Measurements from ENCODE around the gene IFT22.
"Not testable (repeated sequence)": the region's sequence is repeated elsewhere in the genome, so short reads cannot be mapped to it uniquely, and the experiment has no call there.

The IFT22 gene

GRCh38 chr7:101321491-101322401 is at the start of gene IFT22:
TSS of gene IFT22 (minus strand) at chr7:101321812. CDS start at chr7:101321709, 103 bp downstream.
- peak; percentile 96 for DNase-seq (ENCODE audit: low spot score)

DNA sequence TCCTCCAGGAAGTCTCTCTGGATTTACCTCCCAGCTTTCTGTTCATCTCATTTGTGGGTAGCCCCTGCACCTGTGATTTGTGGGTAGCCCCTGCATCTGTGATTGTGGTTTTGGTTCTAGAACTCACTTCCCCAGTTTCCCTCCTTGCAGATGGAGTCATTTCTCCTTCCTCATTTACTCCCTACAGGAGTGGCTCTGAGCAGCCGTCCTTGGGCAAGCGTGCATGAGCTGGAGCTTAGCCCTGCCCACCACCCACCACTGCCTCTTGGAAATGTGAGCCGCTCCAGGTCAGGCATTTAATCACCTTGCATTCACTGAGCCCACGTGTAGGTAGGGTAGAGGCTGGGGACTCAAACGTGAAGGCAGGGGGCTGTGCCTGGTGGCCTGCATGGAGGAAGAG is 49.2 kb upstream of the IFT22 start:
- no peak for DNase-seq (ENCODE audit: low spot score)

DNA sequence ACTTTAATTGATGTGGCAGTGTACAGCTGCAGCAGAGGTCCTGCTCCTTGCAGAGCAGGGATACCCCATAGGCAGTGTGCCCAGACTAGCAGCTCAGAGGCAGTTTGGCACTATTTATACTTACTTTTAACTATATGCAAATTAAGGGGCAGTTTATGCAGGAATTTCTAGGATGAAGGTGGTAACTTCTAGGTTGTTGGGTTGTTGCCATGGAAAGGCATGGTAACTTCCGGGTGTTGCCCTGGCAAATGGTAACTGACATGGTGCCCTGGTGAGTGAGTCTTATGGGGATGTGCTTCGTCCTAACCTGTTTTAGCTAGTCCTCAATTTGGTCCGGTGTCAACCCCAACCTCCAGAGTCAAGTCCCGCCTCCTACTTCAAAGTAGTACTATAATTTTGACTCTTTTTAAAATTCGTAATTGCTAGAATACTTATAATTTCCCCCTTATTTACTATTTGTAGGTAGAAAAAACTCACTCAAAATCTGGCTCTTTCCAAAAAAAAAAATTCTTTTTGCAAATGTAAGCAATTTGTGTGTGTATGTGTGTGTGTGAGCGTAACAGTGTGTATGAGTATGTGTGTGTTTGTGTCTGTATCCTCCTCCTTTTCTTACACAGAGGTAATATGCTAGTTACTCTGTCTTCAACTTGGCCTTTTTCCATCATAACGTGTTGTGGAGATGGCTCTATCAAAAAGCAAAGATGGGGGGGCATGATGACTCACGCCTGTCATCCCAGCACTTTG is 47.0 kb upstream of the IFT22 start:
- no peak for DNase-seq (ENCODE audit: low spot score)

DNA sequence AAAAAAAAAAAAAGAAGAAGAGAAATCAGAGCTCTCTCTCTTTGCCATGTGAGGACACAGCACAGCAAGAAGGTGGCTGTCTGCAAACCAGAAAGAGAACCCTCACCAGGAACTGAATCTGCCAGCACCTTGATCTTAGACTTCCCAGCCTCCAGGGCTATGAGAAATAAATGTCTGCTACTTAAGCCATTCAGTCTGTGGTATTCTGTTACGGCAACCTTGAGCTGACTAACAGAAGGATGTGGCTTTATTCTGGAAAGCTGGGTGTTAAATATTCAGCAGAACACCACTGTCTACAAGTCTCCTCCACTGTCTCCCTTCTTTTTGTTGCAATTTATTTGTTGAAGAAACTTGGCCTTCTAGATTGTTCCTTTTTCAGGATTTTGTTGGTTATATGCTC is 46.1 kb upstream of the IFT22 start:
- DNase-seq (ENCODE audit: low spot score), result no peak

- DNase-seq (ENCODE audit: low spot score), result no peak
Measured at GRCh38 chr7:101365956-101366355, 44.3 kb upstream of the IFT22 start.

DNA sequence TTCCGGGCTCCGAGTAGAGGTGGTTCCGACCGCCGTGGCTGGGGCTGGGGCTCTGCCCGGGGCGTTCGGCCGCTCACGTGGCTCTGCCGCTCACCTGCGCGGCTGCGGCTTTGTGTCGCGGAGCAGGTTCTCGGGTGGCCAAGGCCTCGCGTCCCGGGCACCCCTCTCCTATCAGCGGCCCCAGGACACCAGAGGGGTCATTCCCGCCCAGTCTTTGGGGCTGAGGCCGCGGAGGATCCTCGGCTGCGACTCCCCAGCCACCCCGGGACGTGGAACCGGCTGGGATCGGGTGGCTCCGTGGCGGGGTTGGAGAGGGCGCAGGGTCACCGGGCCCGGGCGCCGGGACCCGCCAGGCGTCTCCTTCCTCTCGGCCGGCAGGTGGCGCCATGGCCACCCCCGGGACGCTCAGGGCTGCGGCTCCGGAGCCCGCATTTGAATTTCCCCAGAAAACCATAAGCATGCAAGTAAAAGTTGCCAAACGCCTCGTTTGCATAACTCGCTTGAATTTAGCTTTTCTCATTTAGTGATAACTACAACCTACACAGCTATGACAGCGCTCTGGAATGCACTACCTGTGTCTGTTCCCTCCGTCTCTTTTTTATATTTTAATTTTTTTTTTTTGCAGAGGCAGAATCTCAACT is 42.2 kb upstream of the IFT22 start:
- peak; percentile 71 for DNase-seq (ENCODE audit: low spot score)

- no peak for DNase-seq (ENCODE audit: low spot score)
Measured at GRCh38 chr7:101363196-101363733, 41.7 kb upstream of the IFT22 start.

DNA sequence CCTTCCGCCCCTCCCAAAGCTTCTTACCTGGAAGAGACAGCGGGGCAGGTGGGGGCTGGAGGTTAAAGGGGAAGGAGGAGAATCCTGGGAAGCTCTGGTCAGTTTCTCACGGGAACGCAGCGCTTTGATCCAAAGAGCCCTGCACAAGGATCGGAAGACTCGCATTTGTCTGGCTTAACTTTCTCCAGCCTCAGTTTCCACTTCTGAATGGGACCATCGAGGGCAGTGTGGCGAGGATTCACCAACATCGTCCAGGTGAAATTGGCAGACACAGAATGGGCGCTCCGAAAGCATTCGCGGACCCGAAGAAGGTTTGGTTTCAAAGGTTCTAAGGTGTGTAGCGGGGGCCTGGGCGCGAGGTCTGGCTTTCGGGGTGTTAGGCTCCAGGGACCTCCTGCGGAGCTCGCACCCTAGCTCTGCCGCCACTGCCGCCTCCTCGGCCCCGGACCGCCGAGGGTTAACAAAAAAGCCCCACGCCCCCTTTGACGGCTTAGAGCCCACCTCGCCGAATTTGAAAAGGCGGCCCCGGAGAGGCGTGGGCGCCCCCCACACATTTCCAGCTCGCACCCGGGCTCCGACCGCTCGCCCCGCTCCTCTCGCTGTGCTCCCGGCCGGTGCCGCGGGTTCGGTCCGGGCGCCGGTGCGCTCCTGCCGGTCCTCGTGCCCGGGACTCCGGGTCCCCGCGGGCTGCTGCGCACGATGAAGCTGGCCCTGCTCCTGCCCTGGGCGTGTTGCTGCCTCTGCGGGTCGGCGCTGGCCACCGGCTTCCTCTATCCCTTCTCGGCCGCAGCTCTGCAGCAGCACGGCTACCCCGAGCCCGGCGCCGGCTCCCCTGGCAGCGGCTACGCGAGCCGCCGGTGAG is 41.0 kb upstream of the IFT22 start, which contains the start of gene COL26A1:
COL26A1 (plus strand) TSS at position 542 of the 862 bp plus-strand sequence; CDS start at position 700, 158 bp downstream.
- no peak for DNase-seq (ENCODE audit: low spot score)

GRCh38 chr7:101357433-101357832 is 35.8 kb upstream of the IFT22 start:
- DNase-seq (ENCODE audit: low spot score), result no peak

GRCh38 chr7:101352920-101353308 is 31.3 kb upstream of the IFT22 start:
- DNase-seq (ENCODE audit: low spot score), result no peak

DNA sequence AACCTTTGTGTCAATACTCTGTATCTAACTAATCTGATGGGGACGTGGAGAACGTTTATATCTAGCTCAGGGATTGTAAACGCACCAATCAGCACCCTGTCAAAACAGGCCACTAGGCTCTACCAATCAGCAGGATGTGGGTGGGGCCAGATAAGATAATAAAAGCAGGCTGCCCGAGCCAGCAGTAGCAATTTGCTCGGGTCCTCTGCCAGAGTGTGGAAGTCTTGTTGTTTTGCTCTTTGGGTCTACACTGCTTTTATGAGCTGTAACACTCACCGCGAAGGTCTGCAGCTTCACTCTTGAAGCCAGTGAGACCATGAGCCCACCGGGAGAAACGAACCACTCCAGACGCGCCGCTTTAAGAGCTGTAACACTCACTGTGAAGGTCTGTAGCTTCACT is 27.7 kb upstream of the IFT22 start:
- not testable (repeated sequence) for DNase-seq (ENCODE audit: low spot score)

DNA sequence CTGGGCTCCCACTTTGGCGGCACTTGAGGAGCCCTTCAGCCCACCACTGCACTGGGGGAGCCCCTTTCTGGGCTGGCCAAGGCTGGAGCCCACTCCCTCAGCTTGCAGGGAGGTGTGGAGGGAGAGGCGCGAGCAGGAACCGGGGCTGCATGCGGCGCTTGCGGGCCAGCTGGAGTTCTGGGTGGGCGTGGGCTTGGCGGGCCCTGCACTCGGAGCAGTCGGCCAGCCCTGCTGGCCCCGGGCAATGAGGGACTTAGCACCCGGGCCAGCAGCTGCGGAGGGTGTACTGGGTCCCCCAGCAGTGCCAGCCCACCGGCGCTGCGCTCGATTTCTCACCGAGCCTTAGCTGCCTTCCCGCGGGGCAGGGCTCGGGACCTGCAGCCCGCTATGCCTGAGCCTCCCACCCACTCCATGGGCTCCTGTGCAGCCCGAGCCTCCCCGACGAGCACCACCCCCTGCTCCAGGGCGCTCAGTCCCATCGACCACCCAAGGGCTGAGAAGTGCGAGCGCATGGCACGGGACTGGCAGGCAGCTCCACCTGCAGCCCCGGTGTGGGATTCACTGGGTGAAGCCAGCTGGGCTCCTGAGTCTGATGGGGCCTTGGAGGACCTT is 26.9 kb upstream of the IFT22 start:
- DNase-seq (ENCODE audit: low spot score), result not testable (repeated sequence)

DNA sequence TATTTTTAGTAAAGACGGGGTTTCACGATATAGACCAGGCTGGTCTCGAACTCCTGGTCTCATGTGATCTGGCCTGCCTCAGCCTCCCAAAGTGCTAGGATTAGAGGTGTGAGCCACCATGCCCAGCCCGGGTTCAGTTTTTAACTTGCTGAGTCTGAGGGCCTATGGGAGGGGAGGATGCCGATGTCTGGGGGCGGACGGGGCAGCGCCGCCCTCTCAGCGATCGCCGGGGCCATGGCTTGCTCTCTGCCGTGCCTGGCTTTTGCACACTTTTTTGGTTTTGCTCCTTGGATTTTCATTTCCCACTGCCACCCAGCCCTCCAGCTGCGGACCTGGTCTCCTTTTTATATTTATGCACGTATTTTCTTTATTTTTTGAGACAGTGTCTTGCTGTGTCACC is 25.9 kb upstream of the IFT22 start:
- no peak for DNase-seq (ENCODE audit: low spot score)

DNA sequence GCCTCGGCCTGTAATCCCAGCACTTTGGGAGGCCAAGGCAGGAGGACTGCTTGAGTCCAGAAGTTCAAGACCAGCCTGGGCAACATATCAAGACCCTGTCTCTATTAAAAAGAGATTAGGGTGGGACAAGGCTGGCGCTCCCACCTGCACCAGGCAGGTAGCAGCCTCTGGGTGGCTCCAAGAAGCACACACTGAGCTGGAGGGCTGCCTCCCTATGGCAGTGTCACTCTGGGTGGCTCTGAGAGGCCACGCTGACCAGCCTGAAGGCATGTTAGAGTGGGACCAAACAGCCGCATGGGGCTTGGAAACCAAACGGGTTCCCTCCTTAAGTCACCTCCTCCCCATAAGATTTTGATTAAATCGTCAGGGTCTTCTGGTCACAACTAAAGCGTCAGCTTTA is 21.3 kb upstream of the IFT22 start:
- DNase-seq (ENCODE audit: low spot score), result no peak

- DNase-seq (ENCODE audit: low spot score), result no peak
Measured at GRCh38 chr7:101340379-101340778, 18.8 kb upstream of the IFT22 start.

DNA sequence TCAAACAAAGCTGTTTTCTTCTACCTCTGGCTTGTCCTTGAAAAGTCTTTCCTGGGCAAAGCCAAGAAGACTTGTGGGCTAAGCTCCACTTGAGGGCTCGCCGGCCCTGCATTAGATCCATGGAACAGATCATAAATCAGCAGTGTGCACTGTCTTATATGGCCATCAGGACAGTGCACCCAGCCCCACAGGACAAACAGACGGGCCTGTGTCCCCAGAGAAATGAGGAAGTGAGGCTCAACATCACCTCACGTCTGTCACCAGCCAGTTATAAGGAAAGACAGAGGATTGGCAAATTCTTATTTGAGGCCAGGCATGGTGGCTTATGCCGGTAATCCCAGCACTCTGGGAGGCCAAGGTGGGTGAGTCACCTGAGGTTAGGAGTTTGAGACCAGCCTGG is 12.3 kb upstream of the IFT22 start:
- DNase-seq (ENCODE audit: low spot score), result no peak

GRCh38 chr7:101332026-101332425 is 10.4 kb upstream of the IFT22 start:
- DNase-seq (ENCODE audit: low spot score), result no peak

- no peak for DNase-seq (ENCODE audit: low spot score)
Measured at GRCh38 chr7:101330011-101330484, 8.4 kb upstream of the IFT22 start.

DNA sequence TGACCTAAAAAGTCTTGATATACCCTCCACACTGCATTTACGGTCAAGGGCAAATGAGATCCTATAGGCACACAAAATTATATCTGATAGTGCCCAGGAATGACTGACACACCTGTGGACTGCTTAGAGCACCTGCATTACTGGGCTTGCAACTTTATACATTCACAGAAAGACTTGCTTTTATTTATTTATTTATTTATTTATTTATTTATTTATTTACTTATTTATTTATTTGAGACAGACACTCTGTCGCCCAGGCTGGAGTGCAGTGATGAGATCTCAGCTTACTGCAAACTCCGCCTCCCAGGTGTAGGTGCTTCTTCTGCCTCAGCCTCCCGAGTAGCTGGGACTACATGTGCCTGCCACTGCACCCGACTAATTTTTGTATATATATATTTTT is 6.5 kb upstream of the IFT22 start:
- DNase-seq (ENCODE audit: low spot score), result no peak

- DNase-seq (ENCODE audit: low spot score), result no peak
Measured at GRCh38 chr7:101319401-101319800, 2.2 kb downstream of the IFT22 start.

GRCh38 chr7:101315336-101315735 is 6.3 kb downstream of the IFT22 start:
- DNase-seq (ENCODE audit: low spot score), result peak; percentile 60
